GM08714 (cell line): ENCODE measurements around the gene SNED1.

Experiments
- H3K4me3 ChIP-seq: fragments of 200-500 bp; sonication (Bioruptor generic); 2 replicates; pipeline ENCODE4 v1.5.1; 2014; ENCODE audit warnings: mild to moderate bottlenecking, low read length, inconsistent platforms
- ZNF274 ChIP-seq: IDR thresholded peaks from 2 replicates; pipeline ENCODE4 v1.6.1; 2012; ENCODE audit warnings: mild to moderate bottlenecking, low read depth, low read length

Gene SNED1

GRCh38 chr2:241136661-241137260, 138.3 kb downstream of the SNED1 start:
- no peak for TF ChIP-seq ZNF274

GRCh38 chr2:241137276-241138190, 139.1 kb downstream of the SNED1 start:
- no peak for TF ChIP-seq ZNF274
- H3K4me3 ChIP-seq: no peak overlapping the region

More at GRCh38 chr2:241136661-241137260, 138.3 kb downstream of the SNED1 start:
- no peak overlapping the region for H3K4me3 ChIP-seq

GRCh38 chr2:241138471-241138870, 140.1 kb downstream of the SNED1 start:
- no peak for TF ChIP-seq ZNF274

GRCh38 chr2:241139531-241140444, 141.4 kb downstream of the SNED1 start:
- TF ChIP-seq ZNF274: no peak
- no peak overlapping the region for H3K4me3 ChIP-seq

More at GRCh38 chr2:241138471-241138870, 140.1 kb downstream of the SNED1 start:
- H3K4me3 ChIP-seq: no peak overlapping the region

- H3K4me3 ChIP-seq: no peak overlapping the region
- no peak for TF ChIP-seq ZNF274
Observed at GRCh38 chr2:241140445-241140840, 142.0 kb downstream of the SNED1 start.

GRCh38 chr2:241141214-241141770, 142.9 kb downstream of the SNED1 start:
- no peak overlapping the region for H3K4me3 ChIP-seq
- no peak for TF ChIP-seq ZNF274

- no peak overlapping the region for H3K4me3 ChIP-seq
- TF ChIP-seq ZNF274: no peak
Observed at GRCh38 chr2:241142063-241142462, 143.6 kb downstream of the SNED1 start.

- TF ChIP-seq ZNF274: no peak
- H3K4me3 ChIP-seq: no peak overlapping the region
Observed at GRCh38 chr2:241142593-241142992, 144.2 kb downstream of the SNED1 start.
